Fibroblast of gingiva (primary cell): Measurements from ENCODE around the gene ANAPC1.
"Not testable (repeated sequence)": the region's sequence is repeated elsewhere in the genome, so short reads cannot be mapped to it uniquely, and the experiment has no call there.

Experiments
- DNase-seq: peaks from one replicate; pipeline ENCODE4 v3.0.0-alpha.2; 2011; ENCODE audit warnings: low read depth

Gene ANAPC1

GRCh38 chr2:111782195-111782594, 101.8 kb downstream of the ANAPC1 start:
- not testable (repeated sequence) for DNase-seq

- not testable (repeated sequence) for DNase-seq
These were observed 102.4 kb downstream of the ANAPC1 start for GRCh38 chr2:111781443-111782094.

- not testable (repeated sequence) for DNase-seq
These were observed 106.8 kb downstream of the ANAPC1 start for GRCh38 chr2:111777155-111777554.

GRCh38 chr2:111776296-111776695, 107.7 kb downstream of the ANAPC1 start:
- not testable (repeated sequence) for DNase-seq

- not testable (repeated sequence) for DNase-seq
These were observed 111.8 kb downstream of the ANAPC1 start for GRCh38 chr2:111772180-111772579.

- DNase-seq = not testable (repeated sequence)
These were observed 112.9 kb downstream of the ANAPC1 start for GRCh38 chr2:111770916-111771658.

GRCh38 chr2:111768266-111769190, 115.5 kb downstream of the ANAPC1 start:
- DNase-seq = not testable (repeated sequence)

- DNase-seq = not testable (repeated sequence)
These were observed 116.9 kb downstream of the ANAPC1 start for GRCh38 chr2:111767087-111767486.

GRCh38 chr2:111766295-111766694, 117.7 kb downstream of the ANAPC1 start:
- DNase-seq = not testable (repeated sequence)

- DNase-seq = not testable (repeated sequence)
These were observed 119.8 kb downstream of the ANAPC1 start for GRCh38 chr2:111764151-111764550.

- DNase-seq = not testable (repeated sequence)
These were observed 123.2 kb downstream of the ANAPC1 start for GRCh38 chr2:111760697-111761284.

- not testable (repeated sequence) for DNase-seq
These were observed 131.5 kb downstream of the ANAPC1 start for GRCh38 chr2:111752533-111752932.

GRCh38 chr2:111750641-111751040, 133.4 kb downstream of the ANAPC1 start:
- DNase-seq = not testable (repeated sequence)

GRCh38 chr2:111748429-111748828, 135.6 kb downstream of the ANAPC1 start:
- DNase-seq = not testable (repeated sequence)

GRCh38 chr2:111747410-111748115, 136.4 kb downstream of the ANAPC1 start:
- not testable (repeated sequence) for DNase-seq

GRCh38 chr2:111744751-111745150, 139.2 kb downstream of the ANAPC1 start:
- not testable (repeated sequence) for DNase-seq

- not testable (repeated sequence) for DNase-seq
These were observed 142.5 kb downstream of the ANAPC1 start for GRCh38 chr2:111741517-111741916.

- peak; percentile 81 for DNase-seq
These were observed 147.9 kb downstream of the ANAPC1 start for GRCh38 chr2:111735838-111736721.

- DNase-seq = not testable (repeated sequence)
These were observed 148.6 kb downstream of the ANAPC1 start for GRCh38 chr2:111735420-111735819.
